IMR-90 (cell line): ENCODE results near the gene RGS3. TPM values are rescaled to one million over a fixed set of nuclear protein-coding genes. Genes with fewer than 3 reads are reported as not detected.

Experiments
- ATAC-seq: fragments of 200-7000 bp; cut with Tn5 transposase; 2 replicates; pipeline ENCODE4 v1.9.1; 2020; ENCODE audit warnings: low read depth, mild to moderate bottlenecking, moderate library complexity
- BruUV-seq: library from RNA; stranded (reverse); fragments of 400-500 nt; replicated peaks from 2 replicates; lab custom pipeline; 2021; lab: Mats Ljungman, UMichigan
- CTCF ChIA-PET: fragments of 300-600 bp; formaldehyde crosslinking; extraction: SDS; loops from one replicate; lab custom pipeline; 2021; ENCODE audit warnings: antibody characterized with exemption; lab: Yijun Ruan, JAX
- POLR2A ChIA-PET: fragments of 300-600 bp; sonication (Branson Sonifier 250); formaldehyde crosslinking; loops from one replicate; lab custom pipeline; 2022; ENCODE audit warnings: antibody characterized with exemption; ENCODE audit not compliant: unreplicated experiment; lab: Charles Lee
- DNase-seq: peaks from one replicate; pipeline ENCODE4 v3.0.0; 2013
- H2AFZ ChIP-seq: replicated peaks from 2 replicates; pipeline ENCODE3; 2013; ENCODE audit warnings: low read length, mild to moderate bottlenecking; ENCODE audit not compliant: poor library complexity
- H2AK5ac ChIP-seq: 2 replicates; pipeline ENCODE4 v1.6.1; 2013; ENCODE audit warnings: low read depth, low read length, inconsistent platforms
- H2AK9ac ChIP-seq: replicated peaks from 2 replicates; pipeline ENCODE3; 2013; ENCODE audit warnings: mild to moderate bottlenecking, low read depth, low read length, moderate library complexity; ENCODE audit not compliant: poor library complexity
- H2BK120ac ChIP-seq: 2 replicates; pipeline ENCODE4 v1.6.1; 2013; ENCODE audit warnings: low read depth, low read length, inconsistent platforms
- H2BK15ac ChIP-seq: 3 replicates; pipeline ENCODE4 v1.6.1; 2013; ENCODE audit warnings: low read depth, low read length, inconsistent platforms
- H2BK20ac ChIP-seq: 2 replicates; pipeline ENCODE4 v1.6.1; 2013; ENCODE audit warnings: low read depth, mild to moderate bottlenecking, inconsistent platforms, low read length, moderate library complexity
- H2BK5ac ChIP-seq: 2 replicates; pipeline ENCODE4 v1.6.1; 2013; ENCODE audit warnings: mild to moderate bottlenecking, low read depth, low read length, inconsistent platforms; ENCODE audit not compliant: poor library complexity, severe bottlenecking
- H3K14ac ChIP-seq: replicated peaks from 2 replicates; pipeline ENCODE4 v1.6.1; 2013; ENCODE audit warnings: low read depth, low read length, inconsistent platforms
- H3K18ac ChIP-seq: 2 replicates; pipeline ENCODE4 v1.6.1; 2013; ENCODE audit warnings: low read depth, low read length, control low read depth
- H3K23ac ChIP-seq: 2 replicates; pipeline ENCODE4 v1.6.1; 2013; ENCODE audit warnings: low read depth, low read length, inconsistent platforms
- H3K27ac ChIP-seq: 2 replicates; pipeline ENCODE4 v1.5.1; 2013; ENCODE audit warnings: mild to moderate bottlenecking, control low read depth, low read length; ENCODE audit not compliant: insufficient read depth
- H3K27me3 ChIP-seq: 2 replicates; pipeline ENCODE4 v1.6.1; 2013; ENCODE audit warnings: low read length; ENCODE audit not compliant: control insufficient read depth, insufficient read depth
- H3K36me3 ChIP-seq: 2 replicates; pipeline ENCODE4 v1.6.1; 2013; ENCODE audit warnings: low read length, mixed read lengths; ENCODE audit not compliant: control insufficient read depth, insufficient read depth
- H3K4ac ChIP-seq: 2 replicates; pipeline ENCODE4 v1.6.1; 2013; ENCODE audit warnings: low read depth, low read length, inconsistent platforms
- H3K4me1 ChIP-seq: 2 replicates; pipeline ENCODE4 v1.6.1; 2013; ENCODE audit warnings: low read length, mixed read lengths; ENCODE audit not compliant: control insufficient read depth, insufficient read depth
- H3K4me2 ChIP-seq: 2 replicates; pipeline ENCODE4 v1.6.1; 2013; ENCODE audit warnings: low read depth, mild to moderate bottlenecking, control low read depth, low read length, moderate library complexity
- H3K4me3 ChIP-seq: 2 replicates; pipeline ENCODE4 v1.5.1; 2013; ENCODE audit warnings: low read depth, mild to moderate bottlenecking, control low read depth, low read length, moderate library complexity; ENCODE audit not compliant: insufficient read depth
- H3K56ac ChIP-seq: 2 replicates; pipeline ENCODE4 v1.6.1; 2013; ENCODE audit warnings: low read length, inconsistent platforms; ENCODE audit not compliant: insufficient read depth; ENCODE audit errors: extremely low read depth
- H3K79me1 ChIP-seq, 2 experiments: 2 replicates each; pipeline ENCODE4 v1.6.1; 2013; ENCODE audit warnings: low read length in 2 of 2, inconsistent platforms in 1 of 2, low read depth in 1 of 2
- H3K9ac ChIP-seq: 2 replicates; pipeline ENCODE4 v1.6.1; 2013; ENCODE audit warnings: low read depth, low read length, control low read depth
- H3K9me1 ChIP-seq: 2 replicates; pipeline ENCODE4 v1.6.1; 2013; ENCODE audit warnings: low read length, inconsistent platforms; ENCODE audit not compliant: insufficient read depth
- H3K9me3 ChIP-seq: 2 replicates; pipeline ENCODE4 v1.6.1; 2013; ENCODE audit warnings: low read length; ENCODE audit not compliant: control insufficient read depth, insufficient read depth
- H4K20me1 ChIP-seq: 2 replicates; pipeline ENCODE4 v1.6.1; 2013; ENCODE audit warnings: low read length, inconsistent platforms; ENCODE audit not compliant: insufficient read depth
- H4K5ac ChIP-seq: 2 replicates; pipeline ENCODE4 v1.6.1; 2013; ENCODE audit warnings: mild to moderate bottlenecking, low read depth, low read length, control low read depth
- H4K8ac ChIP-seq, 2 experiments: 2 replicates each; pipeline ENCODE4 v1.6.1; 2013; ENCODE audit warnings: low read depth in 2 of 2, low read length in 2 of 2, control low read depth in 1 of 2, inconsistent platforms in 1 of 2
- H4K91ac ChIP-seq: 2 replicates; pipeline ENCODE4 v1.6.1; 2013; ENCODE audit warnings: low read depth, low read length, inconsistent platforms; ENCODE audit not compliant: insufficient read depth
- CTCF ChIP-seq: conservative IDR thresholded peaks from 2 replicates; pipeline ENCODE4 v1.5.1; 2012; ENCODE audit warnings: mild to moderate bottlenecking, low read depth, low read length, improper control_type of control experiment
- MAFK ChIP-seq: IDR thresholded peaks from 2 replicates; pipeline ENCODE4 v1.6.1; 2012; ENCODE audit warnings: low read depth, low read length, improper control_type of control experiment
- WGBS, 2 experiments: methylation state at CpG; one replicate each; pipeline versions ENCODE4 v1.1.5 to v1.1.7; 2013; ENCODE audit warnings: missing lambda C conversion rate in 2 of 2; ENCODE audit not compliant: insufficient read length in 1 of 2; ENCODE audit errors: extremely low coverage in 2 of 2; 5-methylcytosine and 5-hydroxymethylcytosine counted together
- dilution Hi-C: fragments of 300-500 bp; cut with HindIII; formaldehyde crosslinking; loops from one replicate; pipeline ENCODE4 v1.14.3; 2018; ENCODE audit warnings: low sequenced_read_pairs; ENCODE audit not compliant: unreplicated experiment
- in situ Hi-C: fragments of 300-500 bp; cut with MboI; formaldehyde crosslinking; loops from 3 replicates; pipeline ENCODE4 v1.14.3; 2019; ENCODE audit warnings: low sequenced_read_pairs, inconsistent platforms, mixed read lengths
- intact Hi-C: fragments of 100-400 bp; cut with micrococcal nuclease; formaldehyde crosslinking; loops from 2 replicates; pipeline ENCODE4 v1.10.0; 2022
- polyA plus RNA-seq, 3 experiments: library from polyadenylated mRNA; depleted of rRNA; stranded (reverse); fragments of >200 nt; gene quantifications; 2 replicates each; pipeline ENCODE4 v1.2.3, GENCODE V29; 2012; ENCODE audit warnings: low replicate concordance in 1 of 3
- total RNA-seq: library from RNA; depleted of rRNA; stranded (reverse); fragments of >200 nt; gene quantifications from 2 replicates; pipeline ENCODE4 v1.2.3, GENCODE V29; 2012

Gene RGS3
- total and polyA plus RNA-seq, 2 of the 4 experiments (the other 2 are of a cell fraction) = 51.8 to 65.6 TPM

DNA sequence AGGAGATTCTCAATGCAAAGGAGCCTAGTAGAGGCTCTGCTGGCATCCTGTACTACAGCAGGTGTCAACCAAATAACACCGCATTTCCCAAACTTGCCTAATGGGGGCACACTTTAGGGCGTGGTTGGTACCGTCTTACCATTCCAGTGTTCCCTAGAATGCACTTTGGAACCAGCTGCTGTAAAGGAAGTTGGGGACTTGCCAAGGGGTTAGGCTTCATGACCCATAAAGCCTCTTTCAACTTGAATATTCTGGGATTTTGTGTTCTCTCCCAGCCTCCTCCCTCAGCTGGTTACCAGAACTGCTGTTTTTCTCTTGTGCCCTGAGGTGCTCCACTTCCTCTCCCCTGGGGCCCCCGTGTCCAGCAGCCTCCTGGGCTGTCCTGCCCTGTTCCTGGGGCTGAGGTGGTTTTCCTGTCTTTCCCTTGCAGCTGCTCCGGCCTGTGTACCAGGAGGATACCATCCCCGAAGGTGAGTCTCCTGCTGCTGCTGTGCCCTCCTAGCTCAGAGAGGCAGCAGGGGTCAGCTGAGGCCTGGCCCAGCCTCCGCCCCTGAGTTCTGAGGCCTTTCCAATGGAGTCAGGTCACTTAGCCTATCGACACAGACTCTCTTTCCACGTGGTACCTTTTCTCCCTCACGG lies 44.7 kb downstream of the RGS3 start:
- no peak for ATAC-seq
- 40% methylated on average over 1 of the region's 10 CpGs; no CpG with 5 or more reads in 1 of the 2 experiments for WGBS, 2 experiments

More for the DNA sequence above, 44.7 kb downstream of the RGS3 start:
- no peak overlapping the region for H3K9ac ChIP-seq
- H3K4me2 ChIP-seq = no peak overlapping the region
- no peak overlapping the region for H3K4ac ChIP-seq
- H2AK9ac ChIP-seq = peak overlapping the region; percentile 9
- H2BK15ac ChIP-seq = no peak overlapping the region
- H4K5ac ChIP-seq = no peak overlapping the region
- H3K36me3 ChIP-seq = no peaks in the 10 kb centered on the region
- dilution Hi-C loops (no loop called here), in situ Hi-C loops (no loop called here), intact Hi-C loops (no loop called here)
- ChIA-PET POLR2A (no interaction called here), CTCF (no interaction called here)
- no peaks in the 10 kb centered on the region for H3K79me1 ChIP-seq
- H3K56ac ChIP-seq = no peak overlapping the region
- H3K9me3 ChIP-seq = no peaks in the 10 kb centered on the region
- no peak overlapping the region for H2AK5ac ChIP-seq
- no peak overlapping the region for H3K4me3 ChIP-seq
- no peaks in the 10 kb centered on the region for H4K20me1 ChIP-seq
- no peak overlapping the region for H3K27ac ChIP-seq
- H2BK20ac ChIP-seq = no peak overlapping the region
- H4K91ac ChIP-seq = no peak overlapping the region
- DNase-seq = no peak
- no peaks in the 10 kb centered on the region for H3K27me3 ChIP-seq
- no peak overlapping the region for H2BK5ac ChIP-seq
- H3K18ac ChIP-seq = no peak overlapping the region
- H3K14ac ChIP-seq = no peak overlapping the region
- H2BK120ac ChIP-seq = no peak overlapping the region
- BruUV-seq = no TSS peak
- no peak overlapping the region for H3K23ac ChIP-seq
- H3K4me1 ChIP-seq = peaks cover 15% of the 10 kb centered on the region
- no peak overlapping the region for H4K8ac ChIP-seq
- peaks cover 25% of the 10 kb centered on the region for H3K9me1 ChIP-seq
- no peak overlapping the region for H2AFZ ChIP-seq
- TF ChIP-seq CTCF = 0 out of 2 replicates have a peak, but pooled peaks have one; percentile 3
- no peak for TF ChIP-seq MAFK
